GOT3 (cell line): ENCODE data around the gene GOLGA1.
"Not testable (repeated sequence)": the region's sequence is repeated elsewhere in the genome, so short reads cannot be mapped to it uniquely, and the experiment has no call there.

Experiments
- DNase-seq: peaks from one replicate; lab custom pipeline; 2025; ENCODE audit warnings: mixed read lengths; lab: John Stamatoyannopoulos, UW

GOLGA1 gene, protein sequence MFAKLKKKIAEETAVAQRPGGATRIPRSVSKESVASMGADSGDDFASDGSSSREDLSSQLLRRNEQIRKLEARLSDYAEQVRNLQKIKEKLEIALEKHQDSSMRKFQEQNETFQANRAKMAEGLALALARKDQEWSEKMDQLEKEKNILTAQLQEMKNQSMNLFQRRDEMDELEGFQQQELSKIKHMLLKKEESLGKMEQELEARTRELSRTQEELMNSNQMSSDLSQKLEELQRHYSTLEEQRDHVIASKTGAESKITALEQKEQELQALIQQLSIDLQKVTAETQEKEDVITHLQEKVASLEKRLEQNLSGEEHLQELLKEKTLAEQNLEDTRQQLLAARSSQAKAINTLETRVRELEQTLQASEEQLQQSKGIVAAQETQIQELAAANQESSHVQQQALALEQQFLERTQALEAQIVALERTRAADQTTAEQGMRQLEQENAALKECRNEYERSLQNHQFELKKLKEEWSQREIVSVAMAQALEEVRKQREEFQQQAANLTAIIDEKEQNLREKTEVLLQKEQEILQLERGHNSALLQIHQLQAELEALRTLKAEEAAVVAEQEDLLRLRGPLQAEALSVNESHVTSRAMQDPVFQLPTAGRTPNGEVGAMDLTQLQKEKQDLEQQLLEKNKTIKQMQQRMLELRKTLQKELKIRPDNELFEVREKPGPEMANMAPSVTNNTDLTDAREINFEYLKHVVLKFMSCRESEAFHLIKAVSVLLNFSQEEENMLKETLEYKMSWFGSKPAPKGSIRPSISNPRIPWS

DNA sequence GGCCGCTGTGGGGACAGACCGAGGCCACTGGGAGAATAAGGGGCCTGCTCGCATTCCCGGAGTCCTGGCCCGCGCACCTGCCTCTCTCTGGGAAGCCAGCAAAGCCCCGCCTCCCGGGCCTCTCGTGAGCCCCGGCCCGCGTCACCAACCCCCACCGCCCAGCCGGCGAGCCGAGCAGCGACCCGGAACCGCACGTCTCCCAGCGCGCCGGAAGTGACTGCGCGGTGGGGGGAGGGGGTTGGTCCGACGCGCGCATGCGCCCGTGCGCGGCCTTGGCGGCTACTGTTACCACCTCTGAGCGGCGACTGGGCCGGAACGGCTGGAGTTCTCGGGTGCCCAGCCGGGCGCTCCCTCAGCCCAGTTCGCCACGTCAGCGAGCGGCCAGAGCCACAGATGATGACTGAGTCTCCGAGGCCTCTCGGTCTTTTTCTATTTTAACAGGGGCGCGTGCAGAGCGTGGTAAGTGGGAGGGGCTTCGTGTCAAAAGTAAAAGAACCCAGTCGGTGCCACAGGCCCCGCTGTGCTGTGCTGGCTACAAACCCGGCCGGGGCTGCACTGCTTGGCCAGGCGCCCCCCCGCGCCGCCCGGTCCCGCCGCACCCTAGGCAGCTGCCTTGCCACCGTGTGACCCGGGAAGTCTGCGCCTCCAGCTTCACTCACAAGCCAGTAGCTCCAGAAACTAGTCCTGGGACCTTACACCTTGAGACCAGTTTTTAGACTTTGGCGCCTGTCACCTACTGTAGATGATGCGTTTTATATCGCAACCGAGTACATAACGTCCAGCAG lies at the start of gene GOLGA1:
TSS of gene GOLGA1 (minus strand) at position 190 of the 785 bp plus-strand sequence. CDS start 2,372 bp downstream, outside the sequence.
- peak; percentile 65 for DNase-seq

DNA sequence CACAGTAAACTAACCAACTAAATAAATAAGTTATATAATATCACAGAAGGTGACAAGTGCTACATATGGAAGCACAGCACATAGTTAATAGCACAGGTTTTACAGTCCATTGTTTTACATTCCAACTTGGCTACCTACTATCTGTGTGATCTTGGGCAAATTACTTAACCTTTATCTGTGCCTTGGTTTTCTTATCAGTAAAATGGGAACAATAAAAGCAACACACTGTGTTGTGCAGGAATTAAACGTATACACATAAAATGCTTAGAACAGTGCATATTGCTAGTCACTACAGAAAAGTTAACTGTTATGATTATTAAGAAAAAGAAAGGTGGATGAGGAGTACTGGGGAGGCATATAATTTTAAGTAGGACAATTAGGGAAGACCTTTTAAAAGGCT lies 42.8 kb upstream of the GOLGA1 start:
- DNase-seq = no peak

DNA sequence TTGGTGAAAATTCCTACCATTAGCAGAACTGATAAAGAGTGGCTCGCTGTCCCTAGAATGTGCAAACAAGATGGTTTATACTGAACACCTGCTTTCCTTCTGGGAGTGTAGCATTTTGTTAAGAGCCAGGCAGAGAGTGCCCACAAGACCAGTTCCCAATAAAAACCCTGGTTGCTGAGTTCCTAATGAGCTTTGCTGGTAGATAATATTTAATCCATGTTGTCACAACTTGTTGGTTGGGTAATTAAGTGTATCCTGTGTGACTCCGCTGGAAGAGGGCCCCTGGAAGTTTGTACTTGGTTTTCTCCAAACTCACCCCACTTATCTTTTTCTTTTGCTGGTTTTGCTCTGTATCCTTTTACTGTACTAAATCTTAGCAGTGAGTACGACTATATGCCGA lies 39.5 kb upstream of the GOLGA1 start:
- DNase-seq = no peak

DNA sequence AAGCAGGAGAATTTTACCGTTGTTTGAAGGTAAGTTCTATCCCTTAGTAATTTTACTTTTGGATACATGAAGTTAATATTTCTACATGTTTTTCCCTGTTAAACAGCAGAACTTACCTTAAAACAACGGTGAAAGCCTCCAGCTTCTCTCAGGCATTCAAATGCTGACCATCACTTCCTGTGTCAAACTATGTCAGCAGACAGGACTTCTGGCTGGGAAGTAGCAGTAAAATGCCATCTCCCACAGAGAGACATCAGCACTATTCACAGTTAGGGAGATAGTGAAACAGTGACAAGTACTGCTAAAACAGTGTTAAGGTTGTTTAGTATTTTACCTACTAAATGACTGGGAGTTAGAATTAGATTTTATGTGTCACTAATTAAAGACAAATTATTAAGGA lies 34.2 kb upstream of the GOLGA1 start:
- DNase-seq = no peak

DNA sequence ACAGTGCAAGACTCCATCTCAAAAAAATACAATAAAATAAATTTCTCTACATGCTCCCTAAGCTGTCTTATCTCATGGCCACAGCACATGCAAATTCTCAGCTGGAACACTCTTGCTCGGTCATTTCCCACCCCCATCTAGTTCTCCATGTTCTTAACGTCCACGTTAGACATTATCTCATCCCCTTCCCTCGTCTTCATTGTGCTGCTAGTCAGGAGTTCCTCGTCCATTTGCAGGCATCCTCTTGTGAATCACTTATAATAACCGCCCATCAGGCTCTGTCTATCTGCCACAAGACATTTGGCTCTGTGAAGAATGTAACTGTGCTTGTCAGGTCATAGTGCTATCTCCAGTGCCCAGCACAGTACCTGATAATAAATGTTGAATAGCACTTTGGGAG lies 32.9 kb upstream of the GOLGA1 start:
- DNase-seq = no peak

DNA sequence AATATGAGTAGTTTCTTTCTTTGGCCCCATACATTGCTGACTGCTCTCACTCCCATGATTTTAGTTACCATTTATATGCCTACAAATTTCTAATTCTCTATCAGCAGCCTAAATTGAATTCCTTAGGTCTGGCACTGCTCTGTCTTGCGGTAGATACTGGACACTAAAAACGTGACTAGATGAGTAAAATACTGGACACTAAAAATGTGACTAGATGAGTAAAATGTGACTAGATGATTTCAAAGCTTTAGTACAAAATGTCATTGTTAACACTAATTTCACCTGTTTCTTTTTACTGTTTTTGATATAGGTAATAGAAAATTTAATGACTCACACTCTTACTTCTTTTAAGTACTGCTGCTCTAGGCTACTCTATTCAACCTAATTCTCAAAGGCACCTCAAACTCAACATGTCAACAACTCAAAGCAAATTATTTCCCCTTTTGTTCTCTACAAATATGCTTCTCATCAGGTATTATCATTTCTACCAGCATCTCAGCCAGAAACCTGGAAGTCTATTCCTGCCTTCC lies 31.4 kb upstream of the GOLGA1 start:
- DNase-seq = no peak

DNA sequence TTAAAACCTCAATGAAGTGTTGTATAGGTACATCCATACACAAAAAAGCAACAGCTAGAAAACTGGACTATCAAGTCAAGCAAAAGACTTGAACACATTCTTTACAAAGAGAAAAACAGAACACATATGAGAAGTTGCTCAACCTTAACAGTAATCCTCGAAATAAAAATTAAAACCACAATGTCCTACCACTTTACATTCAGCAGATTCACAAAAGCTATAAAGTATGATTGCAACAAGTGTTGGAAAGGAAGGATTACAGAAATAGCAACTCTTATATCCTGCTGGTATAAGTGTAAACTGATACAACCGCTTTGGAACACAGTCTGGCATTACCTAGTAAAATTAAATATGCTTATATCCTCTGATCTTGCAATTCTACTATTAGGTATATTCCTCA lies 28.5 kb upstream of the GOLGA1 start:
- DNase-seq = no peak

DNA sequence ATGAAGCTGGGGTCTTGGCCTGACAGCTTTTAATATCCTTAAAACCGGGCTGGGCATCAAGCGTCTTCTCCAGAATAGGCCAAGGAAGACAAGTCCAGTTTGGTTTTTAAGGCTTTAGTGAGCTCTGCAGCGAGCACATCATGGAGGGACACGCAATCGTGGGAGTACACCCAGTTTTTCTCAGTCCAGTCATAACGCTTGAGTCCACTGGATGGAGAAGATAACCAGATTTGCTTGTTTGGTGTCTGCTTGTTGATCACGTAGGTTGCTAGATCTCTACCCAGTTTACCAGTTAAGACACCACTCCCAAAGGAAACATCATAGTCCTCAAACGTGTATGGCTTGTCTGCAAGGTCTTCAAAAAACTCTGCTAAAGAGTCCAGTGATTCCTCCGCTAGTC lies 27.4 kb upstream of the GOLGA1 start:
- DNase-seq = no peak

DNA sequence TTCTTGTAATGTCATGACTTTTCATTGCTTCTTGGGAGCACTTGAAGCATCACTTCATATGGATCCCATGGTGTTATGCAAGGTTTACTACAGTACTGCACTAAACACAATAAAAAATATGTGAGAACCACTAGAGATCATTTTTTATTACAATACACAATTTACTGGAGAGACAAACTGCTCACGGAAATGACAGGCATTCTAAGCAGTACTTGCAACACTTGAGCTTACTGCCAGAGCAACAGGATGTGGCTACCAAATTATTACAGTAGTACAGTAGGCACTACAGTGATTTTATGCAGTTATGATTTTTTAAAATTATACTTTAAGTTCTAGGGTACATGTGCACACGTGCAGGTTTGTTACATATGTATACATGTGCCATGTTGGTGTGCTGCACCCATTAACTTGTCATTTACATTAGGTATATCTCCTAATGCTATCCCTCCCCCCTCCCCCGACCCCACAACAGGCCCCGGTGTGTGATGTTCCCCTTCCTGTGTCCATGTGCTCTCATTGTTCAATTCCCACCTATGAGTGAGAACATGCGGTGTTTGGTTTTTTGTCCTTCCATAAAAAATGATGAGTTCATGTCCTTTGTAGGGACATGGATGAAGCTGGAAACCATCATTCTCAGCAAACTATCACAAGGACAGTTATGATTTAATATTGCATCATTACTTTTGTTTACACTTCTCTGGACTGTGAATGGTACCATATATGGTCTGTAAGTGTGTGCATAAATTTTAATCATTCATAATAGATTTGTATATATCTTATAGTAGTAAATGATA lies 25.1 kb upstream of the GOLGA1 start:
- DNase-seq = not testable (repeated sequence)

DNA sequence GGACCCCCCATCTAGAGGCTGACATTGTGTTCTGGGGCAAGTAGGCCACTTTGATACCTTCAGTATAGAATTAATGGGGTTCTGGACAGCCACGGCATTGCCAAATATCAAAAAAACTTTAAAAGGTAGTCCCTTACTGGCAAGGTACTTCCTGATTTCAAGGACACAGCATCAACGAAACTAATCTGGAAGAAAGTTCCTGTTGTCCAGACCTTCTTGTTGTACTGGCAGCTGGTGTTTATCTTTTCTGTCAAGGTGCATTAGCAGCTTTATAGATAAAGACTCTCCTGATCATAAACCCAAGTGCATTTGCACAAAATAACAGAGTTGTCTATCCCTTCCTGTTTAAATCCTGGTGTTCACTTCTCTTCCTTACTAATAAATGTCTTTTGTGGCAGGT lies 23.7 kb upstream of the GOLGA1 start:
- DNase-seq = no peak

DNA sequence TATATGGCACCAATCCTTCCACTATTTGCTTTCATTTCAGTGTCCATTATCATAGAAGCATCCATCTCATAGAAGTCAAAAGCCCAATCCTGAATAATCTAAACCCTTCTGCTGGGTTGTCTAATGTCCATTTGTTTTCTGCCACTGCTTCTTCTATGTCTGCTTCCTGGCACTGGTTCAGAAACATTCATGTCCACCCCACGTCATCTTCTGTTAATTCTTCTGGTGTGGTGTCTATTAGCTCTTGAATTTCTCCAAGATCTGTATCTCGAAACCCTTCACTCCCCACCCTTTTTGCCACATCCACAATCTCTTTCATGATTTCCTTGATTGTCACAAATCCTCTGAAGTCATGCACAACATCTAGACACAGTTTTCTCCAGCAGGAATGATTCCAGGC lies 23.2 kb upstream of the GOLGA1 start:
- no peak for DNase-seq

DNA sequence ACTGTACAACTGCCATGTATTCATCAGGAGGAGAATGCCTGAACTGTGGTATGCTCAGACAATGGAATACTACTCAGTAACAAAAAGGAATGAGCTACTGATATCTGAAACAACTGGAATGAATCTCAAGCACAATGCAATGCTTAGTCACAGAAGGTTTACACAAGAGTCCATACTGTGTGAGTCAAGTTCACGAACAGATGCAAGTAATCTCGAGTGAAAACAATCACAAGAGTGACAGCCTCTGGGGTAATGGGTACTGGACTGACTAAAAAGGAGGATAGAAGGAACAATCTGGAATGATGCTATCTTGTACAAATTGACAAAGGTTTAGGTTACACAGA lies 19.5 kb upstream of the GOLGA1 start:
- DNase-seq = no peak

DNA sequence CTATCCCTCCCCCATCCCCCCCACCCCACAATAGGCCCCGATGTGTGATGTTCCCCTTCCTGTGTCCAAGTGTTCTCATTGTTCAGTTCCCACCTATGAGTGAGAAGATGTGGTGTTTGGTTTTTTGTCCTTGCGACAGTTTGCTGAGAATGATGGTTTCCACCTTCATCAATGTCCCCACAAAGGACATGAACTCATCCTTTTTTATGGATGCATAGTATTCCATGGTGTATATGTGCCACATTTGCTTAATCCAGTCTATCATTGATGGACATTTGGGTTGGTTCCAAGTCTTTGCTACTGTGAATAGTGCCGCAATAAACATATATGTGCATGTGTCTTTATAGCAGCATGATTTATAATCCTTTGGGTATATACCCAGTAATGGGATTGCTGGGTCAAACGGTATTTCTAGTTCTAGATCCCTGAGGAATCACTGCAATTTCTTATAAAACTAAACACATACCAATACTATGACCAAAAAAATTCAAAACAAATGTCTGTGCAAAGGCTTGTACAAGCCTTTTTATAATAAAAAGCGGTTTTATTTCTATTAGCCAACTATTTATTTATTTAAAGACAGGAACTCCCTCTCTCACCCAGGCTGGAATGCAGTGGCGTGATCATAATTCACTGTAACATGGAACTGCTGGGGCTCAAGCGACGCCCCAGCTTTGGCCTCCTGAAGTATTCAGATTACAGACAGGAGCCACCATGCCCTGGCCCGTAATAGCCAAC lies 19.0 kb upstream of the GOLGA1 start:
- not testable (repeated sequence) for DNase-seq

DNA sequence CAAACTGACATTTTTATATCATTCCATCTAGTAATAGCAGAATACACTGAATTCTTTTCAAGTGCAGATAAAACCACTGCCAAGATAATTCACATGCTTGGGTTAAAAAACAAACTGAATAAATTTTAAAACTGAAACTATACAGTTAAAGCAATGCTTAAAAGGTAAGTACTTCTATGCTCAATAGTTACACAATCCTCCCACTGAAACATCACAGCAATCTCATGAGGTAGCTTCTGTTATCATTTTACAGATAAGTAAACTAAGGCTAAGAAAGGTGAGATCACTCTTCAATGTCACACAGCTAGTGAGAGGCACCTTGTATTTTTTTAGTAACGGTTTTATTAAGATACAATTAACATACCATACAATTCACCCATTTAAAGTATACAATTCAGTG lies 13.4 kb upstream of the GOLGA1 start:
- DNase-seq = no peak

DNA sequence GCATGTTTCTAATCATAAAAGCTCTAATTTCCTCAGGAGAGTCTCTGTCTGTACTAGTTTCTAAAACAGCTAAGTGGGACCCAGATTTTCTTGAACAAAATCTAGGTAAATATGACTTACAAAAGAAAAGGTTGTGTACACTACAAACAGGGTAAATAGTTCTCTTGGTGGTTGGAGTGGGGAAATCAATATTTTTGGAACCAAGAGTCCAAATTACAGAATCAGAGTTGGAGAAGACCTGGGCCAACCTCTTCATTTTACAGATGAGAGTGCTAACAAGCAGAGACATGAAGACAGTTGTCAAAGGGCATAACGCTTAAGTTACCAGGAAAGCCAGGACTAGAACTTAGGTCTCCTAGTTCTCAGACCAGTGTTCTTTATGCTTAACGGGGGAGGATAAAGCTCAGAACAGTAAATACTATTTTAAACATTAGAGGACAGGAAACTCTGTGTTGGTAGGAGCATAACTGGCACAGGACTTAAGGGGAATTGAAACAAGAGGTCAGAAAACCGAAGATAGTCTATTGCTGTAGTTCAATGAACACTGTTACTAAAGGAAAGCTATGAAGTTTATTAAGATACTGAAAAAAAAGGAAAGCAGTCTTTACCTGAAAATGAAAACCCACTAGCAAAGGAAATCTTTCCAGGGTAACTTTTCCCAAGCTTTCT lies 9.3 kb upstream of the GOLGA1 start:
- DNase-seq = no peak

DNA sequence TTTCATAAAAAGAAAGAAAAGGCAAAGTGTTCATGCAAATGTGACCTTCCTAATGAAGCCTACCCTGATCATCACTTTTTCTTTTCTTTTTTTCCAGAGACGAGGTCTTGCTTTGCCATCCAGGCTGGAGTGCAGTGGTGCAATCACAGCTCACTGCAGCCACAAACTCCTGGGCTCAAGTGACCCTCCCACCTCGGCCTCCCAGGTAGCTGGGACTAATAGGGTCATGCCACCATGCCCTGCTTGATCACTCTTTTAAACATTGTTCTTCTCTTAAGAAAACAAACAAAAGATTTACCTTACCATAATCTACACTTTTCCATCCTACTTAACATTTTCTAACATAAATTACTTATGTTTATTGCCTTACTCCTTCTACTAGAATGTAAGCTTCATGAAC lies 8.5 kb upstream of the GOLGA1 start:
- no peak for DNase-seq

DNA sequence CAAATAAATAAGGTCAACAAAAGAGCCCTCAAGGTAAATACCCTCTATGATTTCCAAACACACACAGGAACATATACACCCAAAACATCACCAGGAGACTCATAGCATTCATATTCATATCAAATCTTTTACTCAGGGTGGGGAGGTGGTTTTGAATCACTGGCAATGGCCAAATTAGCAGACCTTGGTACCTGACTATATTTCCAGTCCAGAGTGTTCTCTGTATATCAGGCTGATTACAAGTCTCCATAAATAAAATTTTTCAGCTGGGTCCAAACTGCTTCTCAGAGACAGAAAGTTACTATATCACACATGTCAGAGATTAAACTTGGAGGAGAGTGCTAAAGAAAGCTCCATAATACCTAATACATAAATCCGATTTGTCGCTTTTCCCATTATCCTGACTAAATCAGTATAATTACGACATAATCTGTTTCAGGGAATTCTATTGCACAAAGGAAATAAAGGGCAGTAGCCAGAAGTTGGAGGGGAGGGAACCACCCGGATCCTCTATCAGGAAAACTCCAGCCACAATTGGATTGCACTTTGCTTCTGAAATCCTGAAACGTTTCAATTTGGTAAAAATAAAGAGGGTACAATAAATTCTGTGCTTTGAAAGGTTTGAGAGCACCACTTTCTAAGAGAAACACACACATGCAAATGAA lies 7.0 kb upstream of the GOLGA1 start:
- no peak for DNase-seq

DNA sequence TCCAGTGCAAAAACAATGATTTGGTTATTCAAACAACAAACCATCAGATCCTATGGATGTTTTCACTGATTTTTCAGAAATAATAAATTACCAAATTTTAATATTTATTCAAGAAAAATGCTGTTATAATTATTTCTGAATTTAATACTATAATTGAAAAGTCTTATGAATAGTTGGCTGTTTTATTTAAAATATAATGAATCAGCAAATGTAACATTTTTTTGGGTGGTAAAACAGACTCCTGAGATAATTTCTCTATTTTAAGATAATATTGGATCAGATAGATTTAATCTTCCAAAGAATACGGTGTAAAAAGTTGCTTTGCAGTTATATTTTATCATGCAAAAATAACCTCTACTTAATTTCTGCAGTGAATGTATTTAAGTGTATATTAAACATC lies 5.3 kb upstream of the GOLGA1 start:
- no peak for DNase-seq

DNA sequence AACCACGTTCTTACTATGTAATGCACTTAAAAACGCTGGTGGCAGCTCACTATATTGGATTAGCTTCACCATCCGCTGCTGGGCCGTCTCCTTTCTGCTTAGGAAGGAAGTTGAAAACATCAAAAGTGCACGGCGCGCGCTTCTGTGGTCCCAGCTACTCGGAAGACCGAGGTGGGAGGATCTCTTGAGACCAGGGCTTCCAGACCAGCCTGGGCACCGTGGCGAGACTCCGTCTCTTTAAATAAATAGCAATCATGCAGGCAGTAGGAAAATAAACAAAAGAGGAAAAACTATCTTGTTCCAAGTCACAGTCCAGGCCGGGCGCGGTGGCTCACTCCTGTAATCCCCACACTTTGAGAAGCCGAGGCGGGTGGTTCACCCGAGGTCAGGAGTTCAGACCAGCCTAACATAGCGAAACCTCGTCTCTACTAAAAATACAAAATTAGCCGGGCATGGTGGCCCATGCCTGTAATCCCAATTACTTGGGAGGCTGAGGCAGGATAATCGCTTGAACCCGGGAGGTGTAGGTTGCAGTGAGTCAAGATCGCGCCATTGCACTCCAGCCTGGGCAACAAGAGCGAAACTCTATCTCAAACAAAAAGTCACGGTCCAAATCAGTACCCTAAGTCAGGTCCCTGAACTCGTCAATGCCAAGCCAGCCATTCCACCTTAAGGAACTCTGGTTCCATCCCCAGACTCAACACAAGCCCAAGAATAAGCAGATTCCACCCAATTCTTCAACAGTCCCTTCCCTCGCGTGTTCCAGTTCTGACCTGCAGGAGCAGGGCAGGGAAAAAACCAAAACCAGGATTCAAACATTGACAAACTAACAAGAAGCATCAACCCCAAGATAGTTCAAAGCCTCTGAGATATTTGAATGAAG lies 1.0 kb upstream of the GOLGA1 start:
- DNase-seq = no peak
